Measurements from ENCODE around the gene FBXO24.

FBXO24 gene

DNA sequence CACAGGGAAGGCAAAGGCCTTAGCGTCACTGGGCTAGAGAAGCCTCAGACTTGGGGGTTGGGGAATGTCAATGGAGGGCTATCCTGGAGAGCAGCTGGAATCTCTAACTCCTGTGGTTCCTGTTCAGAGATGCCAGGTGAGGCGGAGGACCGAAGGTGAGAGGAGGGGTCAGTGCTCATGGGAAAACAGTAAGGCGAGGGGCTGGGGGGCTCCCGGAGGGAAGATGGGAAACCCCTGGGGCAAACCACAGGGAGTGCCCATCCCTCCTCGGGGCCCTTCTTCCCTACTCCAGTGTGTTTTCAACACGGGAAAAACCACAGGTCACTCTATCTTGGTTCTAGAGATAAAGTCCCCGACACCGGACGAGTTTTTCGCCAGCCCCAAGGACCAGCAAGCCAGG lies 3.5 kb upstream of the FBXO24 start:
- TF ChIP-seq CTCF (conservative IDR thresholded peaks at IDR 0.05; ENCODE audit: low read depth), result no peak
- H3K27ac ChIP-seq, result peak overlapping the region; percentile 92
- DNase-seq (ENCODE audit: low spot score), result no peak
- ChIA-PET CTCF (interaction anchor here (0.9 kb wide), 1 partner anchor 11 kb away, joined by 3 read pairs; no protein-coding TSS in a partner anchor), POLR2A (ENCODE audit: low non-redundant PET) (no interaction called here)

- no peak for DNase-seq (ENCODE audit: low spot score)
- peak overlapping the region; percentile 92 for H3K27ac ChIP-seq
- CTCF ChIA-PET, result interaction anchor here (0.7 to 0.9 kb wide), 2 partner anchors 12 to 20 kb away, joined by 3 read pairs; no protein-coding TSS in a partner anchor
- POLR2A ChIA-PET (ENCODE audit: low non-redundant PET), result no interaction called here
- no peak for TF ChIP-seq CTCF (conservative IDR thresholded peaks at IDR 0.05; ENCODE audit: low read depth)
Measured at GRCh38 chr7:100583132-100584053, 2.7 kb upstream of the FBXO24 start.

- ChIA-PET CTCF (interaction anchor here (0.5 to 1.1 kb wide), 4 partner anchors 19 to 27 kb away, joined by 3 to 9 read pairs (median 4); no protein-coding TSS in a partner anchor), POLR2A (ENCODE audit: low non-redundant PET) (interaction anchor here (0.9 to 1.4 kb wide), 2 partner anchors 13 to 28 kb away, joined by 4 to 7 read pairs; partner anchors contain the start of gene MOSPD3)
- no peak for TF ChIP-seq CTCF (conservative IDR thresholded peaks at IDR 0.05; ENCODE audit: low read depth)
- DNase-seq (ENCODE audit: low spot score), result no peak
- peak overlapping the region; percentile 92 for H3K27ac ChIP-seq
Measured at GRCh38 chr7:100584054-100584682, 2.0 kb upstream of the FBXO24 start.

DNA sequence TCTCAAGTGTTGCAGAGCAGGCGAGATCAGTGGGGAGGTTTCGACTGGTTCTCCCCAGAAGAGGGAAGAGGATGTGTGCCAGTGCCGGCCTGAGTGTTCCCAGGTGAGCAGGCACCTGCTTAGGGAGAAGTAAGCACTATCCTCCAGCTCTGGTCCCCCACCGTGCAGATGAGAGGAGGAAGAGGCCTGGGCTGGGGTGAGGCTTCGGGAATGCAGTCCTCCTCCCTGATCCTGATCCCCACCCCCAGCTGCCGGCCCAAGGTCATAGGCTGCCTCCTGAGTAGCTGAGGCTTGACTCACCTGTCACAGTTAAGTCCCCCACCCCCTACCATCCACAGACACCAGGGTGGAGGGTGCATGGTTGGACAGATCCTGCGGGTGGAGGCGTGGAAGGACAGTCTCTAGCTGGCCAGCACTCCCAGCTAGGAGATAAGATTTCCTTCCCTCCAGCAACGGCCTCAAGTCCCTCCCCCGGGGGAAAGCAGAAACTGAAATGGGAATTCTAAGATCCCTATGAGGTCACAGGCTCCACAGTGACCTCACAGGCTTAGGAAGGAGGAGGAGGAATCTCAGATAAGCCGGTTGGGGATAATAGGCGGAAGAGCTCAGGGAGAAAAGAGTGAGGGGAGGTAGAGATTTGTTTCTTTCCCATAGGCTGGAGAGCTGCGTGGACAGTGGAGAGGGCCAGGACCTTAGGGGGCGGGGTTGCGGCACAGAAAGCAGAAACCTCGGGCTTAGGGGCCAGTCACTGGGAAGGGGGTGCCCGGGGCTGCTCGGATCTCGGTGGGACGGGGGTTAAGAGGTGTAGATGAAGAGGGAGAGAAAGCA lies 1.2 kb upstream of the FBXO24 start:
- H3K27ac ChIP-seq, result peak overlapping the region; percentile 92
- TF ChIP-seq CTCF (conservative IDR thresholded peaks at IDR 0.05; ENCODE audit: low read depth), result no peak
- DNase-seq (ENCODE audit: low spot score), result peak; percentile 78
- ChIA-PET POLR2A (ENCODE audit: low non-redundant PET) (interaction anchor here (0.5 to 1.4 kb wide), 3 partner anchors 14 to 78 kb away, joined by 3 to 7 read pairs (median 4); partner anchors contain the start of gene MOSPD3), CTCF (interaction anchor here (0.5 to 1.7 kb wide), 6 partner anchors 19 to 28 kb away, joined by 3 to 9 read pairs (median 4); no protein-coding TSS in a partner anchor)

DNA sequence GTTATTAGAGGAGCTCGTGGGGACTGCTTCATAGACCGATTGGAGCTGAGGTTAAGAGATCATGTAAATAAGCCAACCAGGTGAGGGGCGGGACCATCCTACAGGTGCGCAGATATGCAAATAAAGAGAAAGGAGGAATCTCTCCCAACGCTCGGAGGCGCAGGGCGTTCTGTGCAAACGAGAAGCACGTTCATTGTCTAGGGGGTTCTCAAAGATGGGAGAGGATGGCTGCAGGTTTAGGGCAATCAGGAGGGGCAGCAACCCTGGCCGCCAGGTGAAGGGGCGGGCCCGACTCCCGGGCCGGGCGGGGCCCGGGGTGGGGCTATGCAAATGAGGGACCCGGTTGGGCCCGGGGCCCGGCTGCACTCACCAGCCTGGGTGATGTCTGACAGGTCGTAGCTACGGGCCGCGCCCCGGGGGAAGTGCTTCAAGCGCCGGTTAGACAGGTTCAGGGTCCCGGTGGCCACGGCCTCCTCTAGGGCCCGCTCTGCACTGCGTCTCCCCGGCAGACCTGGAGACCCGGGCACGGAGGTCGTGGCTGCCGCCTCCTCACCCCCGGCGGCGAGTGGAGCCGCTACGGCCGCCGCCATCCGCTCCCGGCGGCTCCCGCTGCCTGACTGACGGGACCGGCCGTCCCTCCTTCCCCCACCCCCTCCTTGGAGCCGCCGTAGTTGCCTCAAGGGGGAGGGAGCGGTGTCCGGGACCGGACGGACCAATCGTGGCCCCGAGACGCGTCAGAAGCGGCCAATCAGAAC lies 440 bp upstream of the FBXO24 start, which contains the start of gene LRCH4:
LRCH4 (minus strand) TSS at position 619 of the 755 bp plus-strand sequence; CDS start at position 590, 29 bp downstream.
- peak within 1 kb of the TSS; percentile 92 for H3K27ac ChIP-seq
- TF ChIP-seq CTCF (conservative IDR thresholded peaks at IDR 0.05; ENCODE audit: low read depth), result no peak
- ChIA-PET POLR2A (ENCODE audit: low non-redundant PET) (interaction anchor here (0.6 to 1.6 kb wide), 7 partner anchors 15 to 120 kb away, joined by 3 to 7 read pairs (median 4); partner anchors contain the start of genes MOSPD3 and POP7), CTCF (interaction anchor here (0.6 to 1.7 kb wide), 4 partner anchors 13 to 26 kb away, joined by 3 to 9 read pairs (median 4); no protein-coding TSS in a partner anchor)
- DNase-seq (ENCODE audit: low spot score), result peak; percentile 82

All from RWPE1 (cell line).